GM19328 (cell line): ENCODE results near the gene KATNB1.
"Not testable (repeated sequence)": the region's sequence is repeated elsewhere in the genome, so short reads cannot be mapped to it uniquely, and the experiment has no call there.

Experiments used
- ATAC-seq: cut with Tn5 transposase; IDR thresholded peaks from one replicate; pipeline ENCODE4 v1.9.1; 2021; ENCODE audit warnings: mild to moderate bottlenecking, moderate library complexity; ENCODE audit not compliant: unreplicated experiment

The KATNB1 gene

GRCh38 chr16:57700781-57701551 lies 34.6 kb upstream of the KATNB1 start:
- ATAC-seq: no peak

- ATAC-seq: no peak
Observed at GRCh38 chr16:57701759-57702371, 33.7 kb upstream of the KATNB1 start.

- no peak for ATAC-seq
Observed at GRCh38 chr16:57703416-57704010, 32.1 kb upstream of the KATNB1 start.

- ATAC-seq: no peak
Observed at GRCh38 chr16:57704011-57704904, 31.3 kb upstream of the KATNB1 start.

- no peak for ATAC-seq
Observed at GRCh38 chr16:57704905-57705852, 30.4 kb upstream of the KATNB1 start.

GRCh38 chr16:57706717-57707116 lies 28.9 kb upstream of the KATNB1 start:
- no peak for ATAC-seq

GRCh38 chr16:57707331-57707730 lies 28.2 kb upstream of the KATNB1 start:
- no peak for ATAC-seq

GRCh38 chr16:57708168-57708567 lies 27.4 kb upstream of the KATNB1 start:
- ATAC-seq: no peak

GRCh38 chr16:57709663-57710062 lies 25.9 kb upstream of the KATNB1 start:
- ATAC-seq: no peak

GRCh38 chr16:57711346-57711745 lies 24.2 kb upstream of the KATNB1 start:
- no peak for ATAC-seq

- no peak for ATAC-seq
Observed at GRCh38 chr16:57711993-57712392, 23.6 kb upstream of the KATNB1 start.

GRCh38 chr16:57712569-57712968 lies 23.0 kb upstream of the KATNB1 start:
- not testable (repeated sequence) for ATAC-seq

- no peak for ATAC-seq
Observed at GRCh38 chr16:57713596-57713995, 22.0 kb upstream of the KATNB1 start.

- ATAC-seq: no peak
Observed at GRCh38 chr16:57714047-57714446, 21.5 kb upstream of the KATNB1 start.

- ATAC-seq: no peak
Observed at GRCh38 chr16:57720142-57720575, 15.4 kb upstream of the KATNB1 start.

- no peak for ATAC-seq
Observed at GRCh38 chr16:57721356-57722209, 14.0 kb upstream of the KATNB1 start.

- ATAC-seq: no peak
Observed at GRCh38 chr16:57722210-57722499, 13.4 kb upstream of the KATNB1 start.

GRCh38 chr16:57722651-57723050 lies 12.9 kb upstream of the KATNB1 start:
- ATAC-seq: no peak

- no peak for ATAC-seq
Observed at GRCh38 chr16:57723170-57723569, 12.4 kb upstream of the KATNB1 start.
